Cardiac fibroblast (primary cell): ENCODE measurements around the gene TMED6.

Experiments
- DNase-seq, 2 donors: peaks; one replicate each; pipeline versions ENCODE4 v3.0.0 to v3.0.0-alpha.2; 2010; ENCODE audit warnings: low read depth in 2 of 2
- H3K4me3 ChIP-seq, 2 donors: replicated peaks in 1 of 2; 1 replicate in 1 of 2; 2 replicates in 1 of 2; pipeline ENCODE4 v1.5.1; 2011; ENCODE audit warnings: low read depth in 2 of 2, low read length in 2 of 2, mild to moderate bottlenecking in 2 of 2, moderate library complexity in 1 of 2
- CTCF ChIP-seq: IDR thresholded peaks from one replicate; pipeline ENCODE4 v1.5.1; 2011; ENCODE audit warnings: low read depth, mild to moderate bottlenecking, low read length, inconsistent platforms

TMED6 gene

DNA sequence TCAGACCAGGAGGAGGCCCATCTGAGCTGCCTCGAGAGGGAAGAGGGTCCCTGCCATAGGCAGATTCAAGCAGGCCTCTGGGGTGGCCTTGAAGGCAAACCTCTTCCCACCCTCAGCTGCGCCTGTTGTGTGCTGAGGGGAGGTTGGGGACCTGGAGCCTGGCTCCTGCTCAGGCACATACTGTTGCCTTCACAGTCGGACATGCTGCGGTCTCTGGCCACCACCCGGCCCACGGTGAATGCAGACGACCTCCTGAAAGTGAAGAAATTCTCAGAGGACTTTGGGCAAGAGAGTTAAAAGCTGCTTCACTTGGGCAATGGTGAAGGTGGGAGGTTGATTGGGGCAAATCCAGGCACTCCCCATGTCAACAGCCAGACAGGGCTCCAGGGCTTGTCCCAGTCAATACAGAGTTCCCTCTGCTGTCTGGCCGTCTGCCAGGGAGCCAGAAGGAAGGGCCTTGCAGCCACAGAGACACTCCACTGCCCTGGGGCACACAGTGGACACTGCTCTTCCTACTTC is 27.5 kb downstream of the TMED6 start:
- no peak overlapping the region for H3K4me3 ChIP-seq
- TF ChIP-seq CTCF: no peak
- DNase-seq: no peak

GRCh38 chr16:69323415-69323814 is 28.2 kb downstream of the TMED6 start:
- H3K4me3 ChIP-seq: no peak overlapping the region
- DNase-seq: no peak
- no peak for TF ChIP-seq CTCF

GRCh38 chr16:69322343-69322742 is 29.2 kb downstream of the TMED6 start:
- no peak for TF ChIP-seq CTCF
- no peak overlapping the region for H3K4me3 ChIP-seq
- DNase-seq: no peak

DNA sequence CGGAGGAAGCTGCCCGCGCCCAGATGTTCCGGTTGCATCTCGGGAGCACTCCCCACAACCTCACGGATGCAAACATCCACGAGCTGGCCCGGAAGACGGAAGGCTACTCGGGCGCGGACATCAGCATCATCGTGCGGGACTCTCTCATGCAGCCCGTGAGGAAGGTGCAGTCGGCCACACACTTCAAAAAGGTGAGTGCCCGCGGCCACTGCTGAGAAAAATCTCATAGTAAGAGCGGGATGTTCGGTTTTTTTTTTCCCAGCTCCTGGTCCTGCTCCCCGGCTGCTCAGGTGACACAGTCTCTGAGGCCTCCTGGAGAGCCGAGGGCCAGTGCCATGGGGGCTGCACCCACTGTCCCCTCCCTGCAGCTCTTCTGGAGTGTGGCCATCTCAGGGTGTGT is 30.5 kb downstream of the TMED6 start:
- no peak overlapping the region for H3K4me3 ChIP-seq
- DNase-seq: no peak
- TF ChIP-seq CTCF: no peak

GRCh38 chr16:69320740-69321073 is 30.9 kb downstream of the TMED6 start:
- DNase-seq: no peak
- H3K4me3 ChIP-seq: no peak overlapping the region
- TF ChIP-seq CTCF: no peak

- no peak overlapping the region for H3K4me3 ChIP-seq
- no peak for DNase-seq
- TF ChIP-seq CTCF: no peak
Observed at GRCh38 chr16:69319826-69320739, 31.5 kb downstream of the TMED6 start.
